T-helper 1 cell treated with Interleukin-12 subunit alpha and Interleukin-12 subunit beta and Interleukin-4 antibody, amounts not matched to agents 30 μg/mL and 1 μg/mL, for 36 hours (primary cell): Measurements from ENCODE around the gene MTFR2.
A peak's percentile ranks its signal among the peaks of the same experiment; 100 is the strongest.

ENCODE experiments used
- H3K27ac Mint-ChIP-seq: one replicate; pipeline ENCODE4 v1.8.0; 2021; ENCODE audit warnings: mild to moderate bottlenecking, mixed read lengths
- H3K27me3 Mint-ChIP-seq: one replicate; pipeline ENCODE4 v1.8.0; 2021; ENCODE audit warnings: low read depth, mixed read lengths
- H3K36me3 Mint-ChIP-seq: one replicate; pipeline ENCODE4 v1.8.0; 2021; ENCODE audit warnings: low read depth, mixed read lengths
- H3K4me1 Mint-ChIP-seq: one replicate; pipeline ENCODE4 v1.8.0; 2021; ENCODE audit warnings: low read depth, mixed read lengths
- H3K4me3 Mint-ChIP-seq: one replicate; pipeline ENCODE4 v1.8.0; 2021; ENCODE audit warnings: mild to moderate bottlenecking, moderate library complexity, mixed read lengths
- H3K9me3 Mint-ChIP-seq: one replicate; pipeline ENCODE4 v1.8.0; 2021; ENCODE audit warnings: mixed read lengths

MTFR2 gene

GRCh38 chr6:136249811-136250685, at the start of gene MTFR2:
TSS of gene MTFR2 (minus strand) at chr6:136250311. CDS start at chr6:136249099, 1,212 bp downstream.
- peak within 1 kb of the TSS; percentile 97 for H3K27ac Mint-ChIP-seq
- peaks cover 26% of the 10 kb centered on the region for H3K36me3 Mint-ChIP-seq
- peaks cover 48% of the 10 kb centered on the region for H3K4me1 Mint-ChIP-seq
- no peaks in the 10 kb centered on the region for H3K27me3 Mint-ChIP-seq
- no peaks in the 10 kb centered on the region for H3K9me3 Mint-ChIP-seq
- H3K4me3 Mint-ChIP-seq, result peak within 1 kb of the TSS; percentile 98

GRCh38 chr6:136294621-136295020, 44.5 kb upstream of the MTFR2 start:
- peaks cover 4% of the 10 kb centered on the region for H3K27me3 Mint-ChIP-seq
- no peaks in the 10 kb centered on the region for H3K36me3 Mint-ChIP-seq
- H3K4me3 Mint-ChIP-seq, result no peak overlapping the region
- no peak overlapping the region for H3K27ac Mint-ChIP-seq
- H3K4me1 Mint-ChIP-seq, result peaks cover 8% of the 10 kb centered on the region
- H3K9me3 Mint-ChIP-seq, result no peaks in the 10 kb centered on the region

- Mint-ChIP-seq H3K9me3 (no peaks in the 10 kb centered on the region), H3K4me1 (peaks cover 31% of the 10 kb centered on the region), H3K27ac (peak overlapping the region; percentile 100), H3K27me3 (peaks cover under 1% of the 10 kb centered on the region), H3K36me3 (peaks cover 21% of the 10 kb centered on the region), H3K4me3 (peak overlapping the region; percentile 99)
Observed at GRCh38 chr6:136290410-136291010, 40.4 kb upstream of the MTFR2 start.

GRCh38 chr6:136289579-136290409, 39.7 kb upstream of the MTFR2 start, which contains the start of gene BCLAF1:
TSS of gene BCLAF1 (minus strand) at chr6:136289846. CDS start at chr6:136279866, 9,980 bp downstream.
- peaks cover 25% of the 10 kb centered on the region for H3K36me3 Mint-ChIP-seq
- H3K4me3 Mint-ChIP-seq, result peak within 1 kb of the TSS; percentile 99
- no peaks in the 10 kb centered on the region for H3K9me3 Mint-ChIP-seq
- no peaks in the 10 kb centered on the region for H3K27me3 Mint-ChIP-seq
- H3K27ac Mint-ChIP-seq, result peak within 1 kb of the TSS; percentile 100
- peaks cover 38% of the 10 kb centered on the region for H3K4me1 Mint-ChIP-seq

GRCh38 chr6:136289327-136289578, 39.1 kb upstream of the MTFR2 start:
- no peaks in the 10 kb centered on the region for H3K9me3 Mint-ChIP-seq
- peaks cover 25% of the 10 kb centered on the region for H3K36me3 Mint-ChIP-seq
- H3K4me3 Mint-ChIP-seq, result peak overlapping the region; percentile 99
- peak overlapping the region; percentile 100 for H3K27ac Mint-ChIP-seq
- peaks cover 43% of the 10 kb centered on the region for H3K4me1 Mint-ChIP-seq
- no peaks in the 10 kb centered on the region for H3K27me3 Mint-ChIP-seq

DNA sequence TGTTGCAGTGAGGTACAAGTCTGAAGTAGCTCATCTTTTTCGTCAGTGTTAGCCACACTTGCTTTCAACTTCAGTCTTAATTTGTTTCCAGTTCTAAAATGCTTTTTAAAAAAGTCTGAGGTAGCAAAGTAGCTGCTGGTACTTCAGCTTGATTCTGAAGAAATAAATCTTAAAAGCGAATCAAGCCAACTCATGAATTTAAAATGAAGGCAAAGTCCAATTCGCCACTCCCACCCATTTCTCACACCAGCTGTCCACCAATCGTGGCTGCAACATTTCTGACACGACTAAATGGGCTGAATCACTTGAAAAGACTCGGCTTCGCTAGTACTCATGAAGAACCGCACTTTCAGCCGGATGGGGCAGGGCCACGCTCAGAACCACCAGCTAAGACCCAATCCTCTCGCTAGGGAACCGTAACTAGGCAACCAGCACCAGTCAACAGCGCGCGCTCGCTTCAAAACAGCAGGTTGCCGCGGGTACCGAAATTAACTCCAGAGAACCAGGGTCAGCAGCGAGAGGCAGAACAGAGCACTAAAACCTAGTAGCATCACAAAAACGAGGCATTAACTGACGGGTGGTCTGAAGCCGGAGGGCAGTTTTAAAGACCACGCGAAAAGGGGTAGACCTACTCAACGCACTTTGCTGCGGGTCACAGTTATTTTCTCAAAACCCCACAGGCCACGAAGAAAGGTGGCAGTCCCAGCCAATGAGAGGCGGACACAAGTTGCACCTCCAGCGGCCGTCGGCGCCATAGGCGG, 38.6 kb upstream of the MTFR2 start:
- Mint-ChIP-seq H3K27me3 (no peaks in the 10 kb centered on the region), H3K36me3 (peaks cover 25% of the 10 kb centered on the region), H3K9me3 (no peaks in the 10 kb centered on the region), H3K4me3 (peak overlapping the region; percentile 99), H3K4me1 (peaks cover 47% of the 10 kb centered on the region), H3K27ac (peak overlapping the region; percentile 100)

DNA sequence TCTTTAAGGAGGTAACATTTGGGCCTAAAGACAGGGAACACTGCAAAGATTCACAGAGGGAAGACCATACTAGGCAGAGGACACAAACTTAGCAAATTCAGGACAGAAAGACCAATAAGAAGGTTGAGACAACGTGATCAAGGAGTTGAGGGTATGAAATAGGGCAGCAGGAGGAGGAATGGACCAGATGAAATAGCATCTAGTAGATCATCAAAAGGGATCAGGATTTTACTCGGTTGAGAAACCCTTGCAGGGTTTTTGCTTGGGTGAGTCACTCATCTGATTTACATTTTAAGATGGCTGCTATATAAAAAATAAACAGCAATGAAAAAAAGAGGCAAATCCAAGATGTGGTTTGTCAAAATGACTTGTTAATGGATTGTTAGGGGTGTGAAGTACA, 34.8 kb upstream of the MTFR2 start:
- Mint-ChIP-seq H3K4me3 (peak overlapping the region; percentile 66), H3K27ac (peak overlapping the region; percentile 17), H3K36me3 (peaks cover 46% of the 10 kb centered on the region), H3K4me1 (peaks cover 71% of the 10 kb centered on the region), H3K9me3 (no peaks in the 10 kb centered on the region), H3K27me3 (no peaks in the 10 kb centered on the region)

GRCh38 chr6:136282906-136283305, 32.8 kb upstream of the MTFR2 start:
- Mint-ChIP-seq H3K4me1 (peaks cover 68% of the 10 kb centered on the region), H3K9me3 (no peaks in the 10 kb centered on the region)

GRCh38 chr6:136280032-136280609, 30.0 kb upstream of the MTFR2 start:
- peaks cover 39% of the 10 kb centered on the region for H3K36me3 Mint-ChIP-seq
- H3K27ac Mint-ChIP-seq, result no peak overlapping the region

More at GRCh38 chr6:136282906-136283305, 32.8 kb upstream of the MTFR2 start:
- Mint-ChIP-seq H3K4me3 (peak overlapping the region; percentile 40), H3K27ac (peak overlapping the region; percentile 34), H3K36me3 (peaks cover 37% of the 10 kb centered on the region), H3K27me3 (no peaks in the 10 kb centered on the region)

GRCh38 chr6:136274062-136274461, 24.0 kb upstream of the MTFR2 start:
- H3K27ac Mint-ChIP-seq, result no peak overlapping the region
- H3K4me1 Mint-ChIP-seq, result peaks cover 7% of the 10 kb centered on the region
- H3K9me3 Mint-ChIP-seq, result no peaks in the 10 kb centered on the region
- no peaks in the 10 kb centered on the region for H3K27me3 Mint-ChIP-seq
- H3K4me3 Mint-ChIP-seq, result no peak overlapping the region
- peaks cover 54% of the 10 kb centered on the region for H3K36me3 Mint-ChIP-seq

More at GRCh38 chr6:136280032-136280609, 30.0 kb upstream of the MTFR2 start:
- H3K9me3 Mint-ChIP-seq, result no peaks in the 10 kb centered on the region
- H3K4me1 Mint-ChIP-seq, result peaks cover 47% of the 10 kb centered on the region
- H3K4me3 Mint-ChIP-seq, result no peak overlapping the region
- no peaks in the 10 kb centered on the region for H3K27me3 Mint-ChIP-seq

GRCh38 chr6:136265101-136265500, 15.0 kb upstream of the MTFR2 start:
- Mint-ChIP-seq H3K27me3 (no peaks in the 10 kb centered on the region), H3K36me3 (peaks cover 52% of the 10 kb centered on the region), H3K9me3 (no peaks in the 10 kb centered on the region), H3K4me1 (peaks cover 19% of the 10 kb centered on the region), H3K4me3 (no peak overlapping the region), H3K27ac (no peak overlapping the region)

DNA sequence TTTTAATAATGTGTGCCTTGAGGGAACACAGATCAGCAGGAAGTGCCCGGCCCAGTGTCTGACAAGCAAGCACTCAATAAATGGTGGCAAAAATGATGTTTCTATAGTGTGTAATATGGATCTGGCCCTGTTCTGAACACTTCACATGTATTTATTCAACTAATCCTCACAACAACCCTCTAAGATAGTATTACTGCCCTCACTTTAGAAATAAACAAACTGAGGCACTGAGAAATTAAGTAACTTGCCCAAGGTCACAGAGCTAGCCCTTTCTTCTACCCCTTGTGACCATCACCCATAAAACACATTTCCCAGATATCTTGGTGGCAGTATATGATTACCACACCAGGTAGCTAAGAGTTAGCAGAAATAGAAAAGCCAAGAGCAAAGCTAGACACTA, 12.8 kb upstream of the MTFR2 start:
- Mint-ChIP-seq H3K27ac (no peak overlapping the region), H3K9me3 (no peaks in the 10 kb centered on the region), H3K4me1 (peaks cover 16% of the 10 kb centered on the region), H3K27me3 (no peaks in the 10 kb centered on the region), H3K36me3 (peaks cover 54% of the 10 kb centered on the region), H3K4me3 (no peak overlapping the region)

GRCh38 chr6:136254851-136255466, 4.8 kb upstream of the MTFR2 start:
- H3K27ac Mint-ChIP-seq, result no peak overlapping the region
- H3K36me3 Mint-ChIP-seq, result peaks cover 25% of the 10 kb centered on the region
- H3K9me3 Mint-ChIP-seq, result no peaks in the 10 kb centered on the region
- peaks cover 24% of the 10 kb centered on the region for H3K4me1 Mint-ChIP-seq
- H3K4me3 Mint-ChIP-seq, result no peak overlapping the region
- no peaks in the 10 kb centered on the region for H3K27me3 Mint-ChIP-seq
